VCaP (cell line): ENCODE data around the gene WSCD1.

ENCODE experiments used
- H3K27ac ChIP-seq: fragments of 450-650 bp; 2 replicates; pipeline ENCODE4 v1.5.1; 2017
- TF ChIP-seq, protein P1 (sequence below): fragments of 450-650 bp; conservative IDR thresholded peaks from 2 replicates; pipeline ENCODE4 v1.5.1; 2017; ENCODE audit warnings: mild to moderate bottlenecking, moderate library complexity

The WSCD1 gene

DNA sequence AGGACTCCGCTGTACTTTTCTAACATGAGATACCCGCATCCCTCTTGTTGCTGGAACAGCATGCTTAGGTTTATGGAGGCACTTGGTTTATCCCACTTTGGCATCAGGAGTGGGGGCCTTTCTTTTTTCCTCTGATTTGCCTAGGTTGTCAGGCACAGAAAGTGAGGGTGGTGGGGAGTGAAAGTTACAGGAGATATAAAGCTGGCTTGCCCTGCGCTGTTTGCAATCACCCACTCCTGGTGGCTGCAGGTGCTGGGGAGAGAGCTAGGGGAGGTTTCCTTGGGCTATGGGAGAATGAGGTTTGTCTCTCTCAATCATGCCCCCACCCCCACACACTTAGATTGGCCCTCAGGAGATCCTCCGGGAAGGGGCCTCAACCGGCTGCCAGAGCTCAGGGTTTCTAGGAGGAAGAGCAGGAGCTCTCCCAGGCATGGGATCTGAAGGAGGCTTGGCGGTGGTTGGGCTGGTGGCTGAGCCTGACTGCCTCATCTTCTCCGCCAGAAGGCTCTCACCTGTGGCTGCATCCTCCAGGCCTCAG lies 1.4 kb downstream of the WSCD1 start:
- no peak overlapping the region for H3K27ac ChIP-seq
- TF ChIP-seq, protein P1, sequence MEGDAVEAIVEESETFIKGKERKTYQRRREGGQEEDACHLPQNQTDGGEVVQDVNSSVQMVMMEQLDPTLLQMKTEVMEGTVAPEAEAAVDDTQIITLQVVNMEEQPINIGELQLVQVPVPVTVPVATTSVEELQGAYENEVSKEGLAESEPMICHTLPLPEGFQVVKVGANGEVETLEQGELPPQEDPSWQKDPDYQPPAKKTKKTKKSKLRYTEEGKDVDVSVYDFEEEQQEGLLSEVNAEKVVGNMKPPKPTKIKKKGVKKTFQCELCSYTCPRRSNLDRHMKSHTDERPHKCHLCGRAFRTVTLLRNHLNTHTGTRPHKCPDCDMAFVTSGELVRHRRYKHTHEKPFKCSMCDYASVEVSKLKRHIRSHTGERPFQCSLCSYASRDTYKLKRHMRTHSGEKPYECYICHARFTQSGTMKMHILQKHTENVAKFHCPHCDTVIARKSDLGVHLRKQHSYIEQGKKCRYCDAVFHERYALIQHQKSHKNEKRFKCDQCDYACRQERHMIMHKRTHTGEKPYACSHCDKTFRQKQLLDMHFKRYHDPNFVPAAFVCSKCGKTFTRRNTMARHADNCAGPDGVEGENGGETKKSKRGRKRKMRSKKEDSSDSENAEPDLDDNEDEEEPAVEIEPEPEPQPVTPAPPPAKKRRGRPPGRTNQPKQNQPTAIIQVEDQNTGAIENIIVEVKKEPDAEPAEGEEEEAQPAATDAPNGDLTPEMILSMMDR = no peak

DNA sequence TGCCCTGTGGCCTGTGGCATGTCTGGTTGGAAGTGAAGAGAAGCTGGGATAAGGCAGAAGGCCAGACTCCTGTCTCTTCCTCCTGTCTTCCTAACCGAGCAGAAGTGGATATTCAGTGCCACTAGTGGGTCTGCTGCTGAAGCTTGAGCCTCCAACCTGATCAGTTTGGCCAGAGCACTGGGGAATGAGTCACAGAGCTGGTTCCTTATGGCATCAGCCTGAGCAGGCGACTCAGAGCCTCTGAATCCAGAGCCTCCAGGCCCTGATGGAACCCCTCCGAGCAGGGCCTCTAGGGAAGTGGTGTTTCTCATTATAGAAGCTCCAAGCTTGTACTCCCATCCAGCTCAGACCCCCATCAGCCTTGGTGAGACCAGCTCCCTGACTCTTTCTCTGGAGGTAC lies 2.0 kb downstream of the WSCD1 start:
- no peak overlapping the region for H3K27ac ChIP-seq

DNA sequence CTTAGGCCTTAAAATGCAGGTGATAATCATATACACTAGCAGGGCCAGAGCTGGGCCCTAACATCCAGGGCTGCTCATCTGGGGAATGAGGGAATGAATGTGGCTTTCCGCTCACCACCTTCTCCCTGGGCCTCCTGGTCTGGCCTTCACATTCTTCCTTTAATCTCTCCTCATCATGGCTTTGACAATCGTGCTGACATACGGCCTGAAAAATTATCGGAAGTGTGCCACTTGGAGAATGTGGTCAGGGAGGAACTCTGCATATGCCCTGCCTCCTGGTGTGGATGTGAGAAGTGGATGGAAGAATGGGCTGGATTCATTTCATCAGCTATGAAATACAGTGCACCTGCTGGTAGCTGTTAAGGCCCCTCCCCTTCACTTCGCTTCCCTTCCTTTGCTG lies 2.4 kb downstream of the WSCD1 start:
- no peak overlapping the region for H3K27ac ChIP-seq
- TF ChIP-seq, protein P1 = no peak

More for the DNA sequence above, 2.0 kb downstream of the WSCD1 start:
- TF ChIP-seq, protein P1 = no peak

DNA sequence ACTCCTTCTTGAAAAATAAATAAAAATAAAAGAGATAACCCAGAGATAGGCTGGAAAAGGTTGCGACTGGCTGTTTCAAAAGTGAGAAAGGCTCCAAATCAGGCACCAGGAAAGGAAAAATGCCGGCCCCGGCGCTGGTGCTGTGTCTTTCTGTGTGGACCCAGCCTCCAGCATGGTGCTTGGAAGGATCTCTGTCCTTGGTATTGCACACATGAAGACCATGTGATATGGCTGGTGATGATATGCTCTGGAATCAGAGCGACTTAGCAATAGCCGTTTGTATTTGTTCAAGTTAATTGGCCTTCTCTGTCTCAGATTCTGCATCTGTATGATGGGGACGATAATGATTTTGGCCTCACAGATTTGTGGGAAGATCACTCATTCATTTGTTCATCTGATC lies 3.4 kb downstream of the WSCD1 start:
- H3K27ac ChIP-seq = no peak overlapping the region
- TF ChIP-seq, protein P1 = no peak

DNA sequence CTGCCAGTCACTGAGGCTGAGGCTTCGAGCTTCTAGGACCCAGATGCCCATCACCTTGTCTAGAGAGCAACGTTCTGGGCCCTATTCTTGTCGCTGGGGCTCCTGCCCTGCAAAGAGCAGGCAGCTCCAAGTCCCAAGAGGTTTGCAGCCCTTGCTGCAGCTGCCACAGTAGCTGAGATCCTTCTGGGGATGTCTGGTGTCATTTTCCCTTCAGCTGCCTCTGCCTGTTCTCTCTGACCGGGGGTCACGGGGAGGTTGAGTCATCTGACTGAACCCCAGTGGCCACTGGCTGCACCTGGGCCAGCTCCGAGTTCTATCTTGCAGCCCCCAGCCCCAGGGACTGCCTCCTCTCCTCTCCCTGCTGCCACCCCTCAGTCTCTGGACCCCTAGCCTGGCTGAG lies 4.9 kb downstream of the WSCD1 start:
- TF ChIP-seq, protein P1 = no peak
- H3K27ac ChIP-seq = no peak overlapping the region

DNA sequence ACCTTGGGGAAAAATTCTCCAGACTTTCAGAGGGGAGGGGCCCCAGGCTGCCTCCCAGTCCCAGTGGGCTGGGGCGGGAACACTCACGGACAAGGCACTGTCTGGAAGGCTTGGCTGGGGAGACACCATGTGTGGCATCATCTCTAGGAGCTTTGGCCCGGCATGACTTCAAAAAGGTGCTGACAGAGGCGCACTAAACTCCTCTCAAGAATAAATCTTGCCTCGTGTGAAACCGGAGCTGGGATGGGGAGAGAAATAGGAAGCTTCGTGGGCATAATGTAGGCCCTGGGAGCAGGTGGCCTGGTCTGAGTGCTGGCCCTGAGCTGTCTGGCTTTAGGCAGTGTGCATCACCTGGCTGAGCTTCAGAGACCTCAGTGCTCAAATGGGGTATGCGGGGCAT lies 5.7 kb downstream of the WSCD1 start:
- TF ChIP-seq, protein P1 = no peak
- no peak overlapping the region for H3K27ac ChIP-seq

DNA sequence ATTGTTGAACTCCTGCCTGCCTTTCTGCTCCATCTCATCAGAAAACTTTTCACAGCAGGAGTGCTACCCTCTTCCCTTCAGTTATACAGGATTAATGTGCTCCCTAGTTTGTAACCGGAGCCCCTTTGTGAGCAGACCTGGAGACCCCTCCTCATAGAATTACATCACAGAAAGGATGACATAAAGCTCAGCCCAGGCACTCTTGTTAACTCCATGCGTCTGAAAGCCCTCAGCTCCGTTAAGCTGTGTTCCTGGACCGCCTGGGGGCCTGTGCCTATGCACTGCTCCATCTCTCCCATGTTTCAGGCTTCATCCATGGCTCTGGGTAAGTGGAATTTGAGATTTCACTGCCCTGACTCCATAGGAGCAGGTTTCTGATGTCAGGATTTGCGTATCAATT lies 7.6 kb downstream of the WSCD1 start:
- H3K27ac ChIP-seq = no peak overlapping the region

More for the DNA sequence above, 7.6 kb downstream of the WSCD1 start:
- TF ChIP-seq, protein P1 = no peak
